Dermis microvascular lymphatic vessel endothelial cell (primary cell): ENCODE data around the gene NTRK3. TPM values are rescaled to one million over a fixed set of nuclear protein-coding genes. Genes with fewer than 3 reads are reported as not detected.
"Not testable (repeated sequence)": the region's sequence is repeated elsewhere in the genome, so short reads cannot be mapped to it uniquely, and the experiment has no call there.

Source experiments
- DNase-seq, 2 donors: peaks; one replicate each; pipeline versions ENCODE4 v3.0.0 to v3.0.0-alpha.2; 2010; ENCODE audit warnings: low read depth in 2 of 2
- total RNA-seq: library from RNA; depleted of rRNA; stranded (reverse); fragments of >200 nt; gene quantifications from 2 replicates; pipeline ENCODE4 v1.2.1, GENCODE V29; 2014

The NTRK3 gene
- total RNA-seq, 1 donor from 2014 or later, result not detected

- no peak for DNase-seq
Measured at GRCh38 chr15:87887177-87887576, 369.4 kb downstream of the NTRK3 start.

DNA sequence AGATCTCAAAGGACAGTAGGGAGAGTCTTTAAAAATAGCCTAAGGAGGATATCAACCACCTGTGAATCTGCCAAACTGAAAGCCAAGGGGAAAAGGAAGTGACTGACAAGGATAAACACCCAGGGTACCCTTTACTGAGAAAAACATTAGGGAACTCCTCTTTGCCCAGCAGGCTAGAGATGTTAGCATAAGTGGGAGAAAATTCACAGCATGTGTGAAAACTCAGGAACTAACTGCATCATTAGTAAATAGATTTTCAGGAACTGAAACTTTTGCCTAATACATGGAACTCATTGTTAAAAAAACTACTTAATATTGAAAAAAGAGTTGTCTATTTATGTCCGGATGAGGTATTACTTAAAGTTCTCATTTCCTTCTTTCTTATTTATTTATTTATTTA is 375.5 kb downstream of the NTRK3 start:
- DNase-seq, result no peak

DNA sequence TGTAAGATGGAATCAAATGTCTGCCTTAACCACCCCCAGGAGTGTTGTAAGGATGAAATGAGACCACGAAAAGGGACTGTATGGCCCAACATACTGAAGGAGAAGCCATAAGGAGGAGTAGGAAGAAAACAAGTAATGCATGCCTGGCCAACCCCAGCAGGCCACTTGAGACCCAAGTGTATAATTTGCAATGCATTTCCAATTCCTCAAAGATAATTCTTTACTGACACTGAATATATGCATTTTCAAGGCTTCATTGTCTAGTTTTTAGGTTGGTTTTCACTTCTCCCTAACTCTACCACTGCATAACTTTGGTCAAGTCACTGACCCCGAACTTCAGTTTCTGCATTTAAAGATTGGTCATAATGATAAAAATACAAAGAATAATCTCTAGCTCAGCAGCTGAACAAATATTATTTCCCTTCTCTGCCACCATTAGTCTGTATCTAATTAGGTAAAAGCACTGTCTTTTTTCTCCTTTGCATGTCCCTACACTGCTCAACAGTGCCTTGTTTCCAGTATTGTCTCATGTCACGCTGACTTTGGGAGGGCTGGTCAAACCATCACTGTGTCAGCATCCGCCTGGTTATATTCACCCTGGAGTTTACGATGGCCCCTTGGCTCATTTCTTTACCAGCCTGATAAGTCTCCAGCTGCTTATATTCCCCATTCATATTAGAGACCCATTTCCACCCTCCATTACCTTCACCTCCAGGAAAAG is 378.6 kb downstream of the NTRK3 start:
- DNase-seq, result no peak

- no peak for DNase-seq
Measured at GRCh38 chr15:87877114-87877810, 379.3 kb downstream of the NTRK3 start.

GRCh38 chr15:87874896-87875711 is 381.4 kb downstream of the NTRK3 start:
- DNase-seq, result no peak

DNA sequence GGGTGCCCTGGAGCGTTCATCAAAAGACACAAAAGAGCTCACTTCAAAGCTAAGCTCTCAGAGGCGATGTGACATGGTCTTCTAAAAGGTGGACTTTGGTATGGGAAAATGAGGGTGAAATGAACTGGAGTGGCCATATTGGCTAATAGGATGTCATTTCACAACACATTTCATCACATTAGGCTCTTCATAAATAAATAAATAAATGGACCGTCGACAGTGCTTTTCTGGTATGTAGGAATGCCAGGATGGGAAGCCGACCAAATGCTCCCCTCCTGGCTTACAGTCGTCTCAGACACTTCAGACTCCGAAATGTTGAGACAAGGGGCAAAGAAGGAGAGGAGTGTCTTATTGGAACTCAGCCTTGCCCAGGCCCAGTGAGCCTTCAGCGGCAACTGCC is 383.0 kb downstream of the NTRK3 start:
- no peak for DNase-seq

GRCh38 chr15:87871731-87872320 is 384.7 kb downstream of the NTRK3 start:
- DNase-seq, result no peak

GRCh38 chr15:87871258-87871681 is 385.3 kb downstream of the NTRK3 start:
- DNase-seq, result no peak

DNA sequence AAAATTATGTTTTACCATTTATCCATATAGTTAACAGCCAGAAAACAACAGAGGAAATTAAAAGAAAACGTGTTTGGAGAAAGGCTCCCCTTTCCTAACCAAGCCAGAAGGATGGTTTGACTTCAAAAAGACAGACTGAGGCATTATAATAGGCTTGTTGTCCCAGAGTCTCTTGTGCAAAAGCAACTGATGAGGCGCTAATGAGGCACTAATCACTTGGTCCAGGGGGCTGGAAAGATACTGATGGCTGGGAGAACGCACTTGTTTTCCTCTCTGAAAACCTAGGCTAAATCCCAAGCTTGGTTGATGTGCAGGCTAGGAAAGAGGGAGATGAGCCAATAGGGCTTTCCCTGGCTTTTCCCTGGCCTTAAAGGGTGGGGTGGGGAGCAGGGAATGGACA is 389.6 kb downstream of the NTRK3 start:
- no peak for DNase-seq

DNA sequence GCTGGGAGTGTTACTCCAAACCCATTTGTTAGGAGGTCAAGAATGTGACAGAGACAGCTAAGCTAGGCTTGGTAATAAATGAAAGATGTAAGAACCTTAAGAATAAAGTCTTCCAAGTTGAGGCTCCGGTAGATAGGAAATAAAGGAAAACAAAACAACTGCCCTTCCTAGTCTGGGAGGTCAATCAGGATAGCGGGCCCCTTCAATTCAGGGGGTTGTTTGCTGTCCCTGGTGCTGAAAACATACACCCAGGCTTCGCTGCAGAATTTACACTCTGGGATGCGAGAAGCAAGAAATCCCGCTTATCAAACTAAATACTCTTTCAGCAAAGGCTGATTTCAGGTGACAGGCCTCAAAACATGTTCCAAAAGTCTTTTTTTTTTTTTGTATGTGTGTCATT is 393.4 kb downstream of the NTRK3 start:
- no peak for DNase-seq

DNA sequence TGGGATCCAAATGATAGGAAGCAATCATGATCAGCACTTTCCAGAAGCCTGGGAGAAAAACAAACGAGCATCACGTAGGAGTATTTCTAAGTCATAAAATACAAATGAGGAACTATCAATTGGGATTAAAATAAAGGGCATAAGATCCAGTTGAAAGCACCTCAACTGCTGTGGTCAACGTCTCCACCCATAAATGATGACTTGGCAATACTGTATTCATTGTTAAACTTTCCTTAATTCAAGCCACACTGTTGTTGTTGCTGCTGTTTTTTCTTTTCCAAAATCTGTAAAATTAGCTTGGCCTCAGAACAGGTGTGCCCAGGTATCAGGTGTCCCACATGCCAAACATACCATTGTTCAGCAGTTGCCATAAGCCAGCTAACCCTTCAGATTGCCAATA is 395.8 kb downstream of the NTRK3 start:
- DNase-seq, result no peak

- DNase-seq, result no peak
Measured at GRCh38 chr15:87858651-87859050, 397.9 kb downstream of the NTRK3 start.

DNA sequence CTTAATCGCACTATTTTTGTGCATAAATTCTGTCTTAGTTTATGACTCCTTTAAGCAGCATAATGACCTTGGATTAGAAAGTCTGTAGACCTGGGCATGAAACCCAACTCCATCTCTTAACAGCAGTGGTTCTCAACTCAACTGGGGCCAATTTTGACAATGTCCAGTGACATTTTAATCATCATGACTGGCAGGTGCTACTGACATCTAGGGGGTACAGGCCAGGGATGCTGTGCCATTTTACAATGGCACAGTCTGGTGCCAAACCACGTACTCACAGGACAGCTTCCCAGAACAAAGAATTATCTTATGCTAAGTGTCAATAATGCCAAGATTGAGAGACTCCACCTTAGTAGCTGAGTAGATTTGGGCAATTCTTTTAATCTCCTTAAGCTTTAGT is 405.0 kb downstream of the NTRK3 start:
- DNase-seq, result no peak

GRCh38 chr15:87850916-87851315 is 405.6 kb downstream of the NTRK3 start:
- DNase-seq, result no peak

- no peak for DNase-seq
Measured at GRCh38 chr15:87849181-87849580, 407.4 kb downstream of the NTRK3 start.

- no peak for DNase-seq
Measured at GRCh38 chr15:87848012-87848411, 408.5 kb downstream of the NTRK3 start.

DNA sequence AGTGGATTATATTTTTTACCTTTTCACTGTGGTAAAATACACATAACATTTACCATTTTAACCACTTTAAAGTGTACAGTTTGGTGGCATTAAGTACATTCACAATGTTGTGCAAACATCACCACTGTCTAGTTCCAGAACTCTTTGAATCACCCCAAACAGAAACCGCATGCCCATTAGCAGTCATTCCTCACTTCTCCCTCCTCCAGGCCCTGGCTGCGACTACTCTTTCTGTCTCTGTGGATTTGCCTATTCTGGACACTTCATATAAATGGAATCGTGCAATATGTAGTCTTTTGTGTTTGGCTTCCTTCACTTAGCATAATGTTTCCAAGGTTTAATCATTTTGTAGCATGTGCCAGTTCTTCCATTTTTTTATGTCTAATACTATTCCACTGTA is 409.8 kb downstream of the NTRK3 start:
- DNase-seq, result no peak

DNA sequence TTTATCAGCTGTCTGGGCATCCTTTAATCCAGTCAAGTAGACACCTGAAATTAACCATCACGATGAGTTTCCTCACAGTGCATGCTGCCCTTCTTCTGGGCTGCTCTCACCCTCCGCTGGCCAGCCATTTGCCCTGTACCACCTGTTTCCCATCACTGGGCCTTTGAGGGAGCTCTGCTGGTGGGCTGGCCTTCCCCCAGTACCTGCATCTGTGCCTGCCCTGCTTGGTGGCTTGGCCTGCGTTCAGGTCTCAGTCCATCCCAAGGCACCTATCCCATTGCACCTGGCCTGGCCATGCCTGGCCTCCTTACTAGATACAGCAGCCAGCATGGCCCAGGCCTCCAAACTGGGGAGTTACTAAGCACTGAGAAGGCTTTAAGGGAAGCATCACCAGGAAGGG is 413.2 kb downstream of the NTRK3 start:
- DNase-seq, result no peak

DNA sequence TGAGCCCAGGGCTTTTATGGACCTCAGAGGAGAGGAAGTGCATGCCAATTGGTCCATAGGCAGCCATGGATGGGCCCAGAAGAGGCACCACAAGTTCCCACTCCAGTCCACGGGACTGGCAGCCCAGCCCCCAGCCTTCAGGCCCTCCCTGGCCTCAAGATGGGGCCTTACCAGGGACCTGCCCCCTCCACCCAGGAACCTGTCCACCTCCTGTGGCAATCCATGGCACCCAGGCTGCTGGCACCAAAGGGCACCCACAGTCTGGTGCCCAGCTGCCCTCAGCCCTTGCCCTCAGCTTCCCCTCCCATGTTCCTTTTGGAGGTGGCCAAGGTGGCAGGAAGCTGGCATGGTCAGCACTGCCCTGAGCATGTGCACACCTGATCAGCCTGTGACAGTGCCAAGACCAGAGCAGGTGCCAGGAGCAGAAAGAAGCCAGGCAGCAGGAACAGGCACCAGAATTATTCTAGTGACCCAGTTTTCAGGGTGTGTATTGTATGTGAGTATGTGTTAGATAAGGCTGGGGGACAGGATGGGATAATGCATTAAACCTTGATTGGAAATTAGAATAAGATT is 415.0 kb downstream of the NTRK3 start:
- no peak for DNase-seq

DNA sequence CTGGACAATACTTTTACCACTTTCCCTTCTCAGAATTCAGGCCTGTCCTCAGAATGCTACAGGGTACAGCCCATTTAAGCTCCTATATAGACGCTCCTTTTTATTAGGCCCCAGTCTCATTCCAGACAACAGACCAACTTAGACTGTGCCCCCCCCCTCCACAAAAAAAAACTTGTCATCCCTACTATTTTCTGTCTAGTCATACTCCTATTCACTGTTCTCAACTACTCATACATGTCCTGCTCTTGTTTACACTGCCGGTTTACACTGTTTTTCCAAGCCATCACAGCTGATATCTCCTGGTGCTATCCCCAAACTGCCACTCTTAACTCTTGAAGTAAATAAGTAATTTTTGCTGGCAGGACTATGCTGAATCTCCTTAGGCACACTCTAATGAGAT is 420.7 kb downstream of the NTRK3 start:
- DNase-seq, result not testable (repeated sequence)

DNA sequence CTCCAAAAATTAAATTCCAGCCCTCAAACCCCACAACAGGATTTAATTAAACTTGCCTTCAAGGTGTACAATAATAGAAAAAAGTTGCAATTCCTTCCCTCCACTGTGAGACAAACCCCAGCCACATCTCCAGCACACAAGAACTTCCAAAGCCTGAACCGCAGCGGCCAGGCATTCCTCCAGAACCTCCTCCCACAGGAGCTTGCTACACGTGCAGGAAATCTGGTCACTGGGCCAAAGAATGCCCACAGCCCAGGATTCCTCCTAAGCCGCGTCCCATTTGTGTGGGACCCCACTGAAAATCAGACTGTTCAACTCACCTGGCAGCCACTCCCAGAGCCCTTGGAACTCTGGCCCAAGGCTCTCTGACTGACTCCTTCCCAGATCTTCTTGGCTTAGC is 423.2 kb downstream of the NTRK3 start:
- not testable (repeated sequence) for DNase-seq
